AG09309 (cell line): ENCODE data around the gene PDZD7.
A peak's percentile ranks its signal among the peaks of the same experiment; 100 is the strongest.

Experiments used
- DNase-seq: peaks from one replicate; pipeline ENCODE4 v3.0.0-alpha.2; 2010; ENCODE audit warnings: low read depth
- H3K4me3 ChIP-seq: 2 replicates; pipeline ENCODE4 v1.5.1; 2011; ENCODE audit warnings: mild to moderate bottlenecking, low read depth, low read length, moderate library complexity; ENCODE audit not compliant: control insufficient read depth
- TF ChIP-seq, protein P1 (sequence below): IDR thresholded peaks from 2 replicates; pipeline ENCODE4 v1.5.1; 2011; ENCODE audit warnings: mild to moderate bottlenecking, low read depth, low read length, inconsistent platforms; ENCODE audit not compliant: insufficient read depth, control insufficient read depth; ENCODE audit errors: missing control alignments

Gene PDZD7

DNA sequence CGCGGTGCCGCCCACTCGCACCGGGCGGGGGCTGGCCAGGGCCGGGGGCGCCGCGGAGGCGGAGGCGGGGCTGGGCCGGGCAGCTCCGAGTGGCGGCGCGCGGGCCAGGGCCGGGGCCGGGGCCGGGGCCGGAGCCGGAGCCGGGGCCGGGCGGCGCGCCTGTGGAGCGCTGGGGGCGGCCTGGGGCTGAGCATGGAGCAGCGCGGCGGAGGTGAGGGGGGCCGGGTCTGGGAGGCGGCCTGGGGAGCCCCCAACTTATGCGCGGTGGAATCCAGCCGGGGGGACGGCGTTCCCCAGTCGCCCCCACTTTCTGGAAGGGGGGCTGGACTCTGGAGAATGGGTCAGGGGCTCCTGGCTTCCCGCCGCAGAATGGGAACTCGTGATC is 31.2 kb downstream of the PDZD7 start, which contains the start of gene LZTS2:
LZTS2 (plus strand) TSS at position 67 of the 385 bp plus-strand sequence. CDS start 2,731 bp downstream, outside the sequence.
- DNase-seq = no peak
- H3K4me3 ChIP-seq = peak within 1 kb of the TSS; percentile 85
- TF ChIP-seq, protein P1, sequence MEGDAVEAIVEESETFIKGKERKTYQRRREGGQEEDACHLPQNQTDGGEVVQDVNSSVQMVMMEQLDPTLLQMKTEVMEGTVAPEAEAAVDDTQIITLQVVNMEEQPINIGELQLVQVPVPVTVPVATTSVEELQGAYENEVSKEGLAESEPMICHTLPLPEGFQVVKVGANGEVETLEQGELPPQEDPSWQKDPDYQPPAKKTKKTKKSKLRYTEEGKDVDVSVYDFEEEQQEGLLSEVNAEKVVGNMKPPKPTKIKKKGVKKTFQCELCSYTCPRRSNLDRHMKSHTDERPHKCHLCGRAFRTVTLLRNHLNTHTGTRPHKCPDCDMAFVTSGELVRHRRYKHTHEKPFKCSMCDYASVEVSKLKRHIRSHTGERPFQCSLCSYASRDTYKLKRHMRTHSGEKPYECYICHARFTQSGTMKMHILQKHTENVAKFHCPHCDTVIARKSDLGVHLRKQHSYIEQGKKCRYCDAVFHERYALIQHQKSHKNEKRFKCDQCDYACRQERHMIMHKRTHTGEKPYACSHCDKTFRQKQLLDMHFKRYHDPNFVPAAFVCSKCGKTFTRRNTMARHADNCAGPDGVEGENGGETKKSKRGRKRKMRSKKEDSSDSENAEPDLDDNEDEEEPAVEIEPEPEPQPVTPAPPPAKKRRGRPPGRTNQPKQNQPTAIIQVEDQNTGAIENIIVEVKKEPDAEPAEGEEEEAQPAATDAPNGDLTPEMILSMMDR = no peak

- DNase-seq = peak; percentile 41
- H3K4me3 ChIP-seq = peak overlapping the region; percentile 85
- TF ChIP-seq, protein P1 = peak; percentile 58
Observed at GRCh38 chr10:100998991-100999741, 31.8 kb downstream of the PDZD7 start.

DNA sequence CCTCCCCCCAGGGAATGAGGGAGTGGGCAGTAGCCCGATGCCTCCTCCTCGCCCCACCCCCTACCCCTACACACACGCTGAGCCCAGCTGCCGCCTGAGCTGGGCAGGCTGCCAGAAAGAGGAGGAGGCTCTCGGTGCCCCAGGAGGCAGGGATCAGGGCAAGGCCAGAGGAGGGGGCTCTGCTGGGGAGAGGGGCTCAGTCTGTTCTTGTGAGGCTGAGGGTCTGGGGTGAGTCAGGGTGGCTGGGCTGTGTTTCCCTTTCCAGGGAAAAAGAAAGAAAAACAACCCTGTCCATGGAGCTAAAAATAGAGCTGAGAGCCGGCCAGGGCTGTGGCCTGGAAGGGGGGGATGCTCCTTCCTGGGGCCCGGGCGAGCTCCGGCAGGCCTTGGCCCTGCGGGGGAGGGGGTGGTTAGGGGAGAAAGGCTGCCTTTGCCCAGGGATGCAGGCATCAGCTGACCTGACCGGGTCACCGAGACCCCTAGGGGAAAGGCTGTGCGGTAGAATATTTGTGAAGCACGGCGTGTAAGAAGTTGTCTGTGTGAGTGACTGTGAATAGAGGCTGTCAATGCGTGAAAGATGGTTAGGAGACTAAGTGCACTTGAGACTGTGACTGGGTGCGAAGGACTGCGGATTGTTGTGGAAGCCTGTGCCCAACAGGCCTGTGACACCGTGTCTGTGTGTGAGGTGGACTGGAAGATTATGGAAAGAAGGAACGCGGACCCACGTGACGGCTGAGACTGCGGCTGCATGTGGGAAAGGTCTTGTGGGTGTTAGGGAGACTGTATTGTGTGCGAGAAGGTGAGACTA is 32.5 kb downstream of the PDZD7 start:
- TF ChIP-seq, protein P1 = no peak
- peak; percentile 32 for DNase-seq

DNA sequence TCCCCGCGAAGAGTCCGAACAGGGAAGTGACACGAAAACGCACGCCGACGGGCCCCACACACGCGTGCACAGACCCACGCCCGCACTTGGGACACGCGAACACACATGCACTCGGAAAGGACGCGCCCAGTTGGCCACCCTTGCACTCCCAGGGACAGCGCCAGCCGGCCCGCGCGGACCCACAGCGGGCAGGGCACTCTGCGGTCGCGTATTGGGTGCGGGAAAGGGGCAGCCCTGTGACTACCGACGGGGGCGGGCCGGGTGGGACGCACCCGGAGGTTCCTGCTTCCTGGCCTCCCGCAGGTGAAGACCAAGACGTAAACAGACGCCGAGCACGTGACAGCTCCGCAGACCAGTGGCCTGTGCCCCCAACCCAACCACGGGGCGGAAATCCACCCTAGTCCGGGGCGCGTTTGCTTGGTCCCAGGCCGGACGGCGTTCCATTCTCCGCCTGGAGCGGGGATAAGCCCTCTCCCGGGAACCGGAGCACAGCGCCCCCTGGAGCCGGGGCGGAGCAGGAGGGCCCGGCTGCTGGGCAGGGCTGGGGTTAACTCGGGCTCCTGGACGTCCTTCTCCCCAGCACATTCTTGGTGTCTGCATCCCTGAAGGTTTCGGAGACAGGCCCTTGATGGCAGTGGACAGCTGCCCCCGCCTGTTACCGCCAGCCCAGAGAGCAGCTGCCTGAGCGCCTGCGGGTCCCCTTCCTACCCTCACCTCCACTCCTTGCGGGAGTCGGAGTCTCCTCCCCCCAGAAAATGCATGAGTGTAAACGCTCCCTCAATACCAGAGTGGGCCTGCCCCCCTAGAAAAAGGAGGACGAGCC is 33.4 kb downstream of the PDZD7 start:
- peak; percentile 37 for DNase-seq
- peak overlapping the region; percentile 85 for H3K4me3 ChIP-seq
- TF ChIP-seq, protein P1 = peak; percentile 96

More for the DNA sequence above, 32.5 kb downstream of the PDZD7 start:
- H3K4me3 ChIP-seq = peak overlapping the region; percentile 85

GRCh38 chr10:100996678-100997359 is 34.1 kb downstream of the PDZD7 start:
- TF ChIP-seq, protein P1 = no peak
- H3K4me3 ChIP-seq = peak overlapping the region; percentile 85
- DNase-seq = no peak
